ENCODE measurements around the gene GRIP1.

Gene GRIP1, protein sequence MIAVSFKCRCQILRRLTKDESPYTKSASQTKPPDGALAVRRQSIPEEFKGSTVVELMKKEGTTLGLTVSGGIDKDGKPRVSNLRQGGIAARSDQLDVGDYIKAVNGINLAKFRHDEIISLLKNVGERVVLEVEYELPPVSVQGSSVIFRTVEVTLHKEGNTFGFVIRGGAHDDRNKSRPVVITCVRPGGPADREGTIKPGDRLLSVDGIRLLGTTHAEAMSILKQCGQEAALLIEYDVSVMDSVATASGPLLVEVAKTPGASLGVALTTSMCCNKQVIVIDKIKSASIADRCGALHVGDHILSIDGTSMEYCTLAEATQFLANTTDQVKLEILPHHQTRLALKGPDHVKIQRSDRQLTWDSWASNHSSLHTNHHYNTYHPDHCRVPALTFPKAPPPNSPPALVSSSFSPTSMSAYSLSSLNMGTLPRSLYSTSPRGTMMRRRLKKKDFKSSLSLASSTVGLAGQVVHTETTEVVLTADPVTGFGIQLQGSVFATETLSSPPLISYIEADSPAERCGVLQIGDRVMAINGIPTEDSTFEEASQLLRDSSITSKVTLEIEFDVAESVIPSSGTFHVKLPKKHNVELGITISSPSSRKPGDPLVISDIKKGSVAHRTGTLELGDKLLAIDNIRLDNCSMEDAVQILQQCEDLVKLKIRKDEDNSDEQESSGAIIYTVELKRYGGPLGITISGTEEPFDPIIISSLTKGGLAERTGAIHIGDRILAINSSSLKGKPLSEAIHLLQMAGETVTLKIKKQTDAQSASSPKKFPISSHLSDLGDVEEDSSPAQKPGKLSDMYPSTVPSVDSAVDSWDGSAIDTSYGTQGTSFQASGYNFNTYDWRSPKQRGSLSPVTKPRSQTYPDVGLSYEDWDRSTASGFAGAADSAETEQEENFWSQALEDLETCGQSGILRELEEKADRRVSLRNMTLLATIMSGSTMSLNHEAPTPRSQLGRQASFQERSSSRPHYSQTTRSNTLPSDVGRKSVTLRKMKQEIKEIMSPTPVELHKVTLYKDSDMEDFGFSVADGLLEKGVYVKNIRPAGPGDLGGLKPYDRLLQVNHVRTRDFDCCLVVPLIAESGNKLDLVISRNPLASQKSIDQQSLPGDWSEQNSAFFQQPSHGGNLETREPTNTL

DNA sequence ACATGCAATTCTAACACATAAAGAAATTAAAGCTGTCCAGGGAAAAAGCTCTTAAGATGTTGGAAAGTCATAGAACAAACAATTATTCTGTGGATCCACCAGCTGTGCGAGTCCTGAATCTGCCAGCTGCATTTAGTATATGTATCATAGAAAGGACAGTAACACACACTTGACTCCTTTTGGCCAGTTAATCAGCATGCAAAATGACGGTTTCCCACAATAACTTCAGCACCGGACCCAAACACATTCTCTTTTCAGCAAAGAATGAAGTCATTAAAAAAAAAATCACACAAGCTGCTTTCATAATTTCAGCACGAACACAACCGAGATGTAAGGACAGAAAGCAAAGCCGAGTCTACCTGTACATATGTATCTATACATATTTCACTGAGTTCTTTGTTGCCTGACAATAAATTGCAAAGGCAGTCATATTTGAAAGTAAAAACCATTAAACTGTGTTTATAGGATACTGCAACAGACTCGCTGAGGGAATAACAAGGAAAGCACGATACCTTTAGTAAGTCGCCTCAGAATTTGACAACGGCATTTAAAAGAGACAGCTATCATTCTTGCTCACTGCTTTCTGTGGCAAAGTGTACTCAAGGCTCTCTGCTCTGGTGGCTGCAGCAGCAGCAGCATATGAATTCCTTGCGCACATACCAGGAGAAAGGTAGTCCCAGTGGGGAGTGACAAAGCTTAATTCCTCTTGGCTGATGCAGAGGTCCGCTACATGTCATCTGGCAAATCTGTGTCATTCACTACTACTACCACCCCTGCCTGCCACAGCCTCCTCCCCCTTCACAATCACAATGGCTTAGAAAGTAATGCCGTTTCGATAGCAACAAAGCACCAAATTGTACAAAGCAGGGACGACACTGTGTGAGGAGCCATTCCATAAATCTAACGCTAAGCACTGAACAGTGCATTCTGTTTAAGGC is at the start of gene GRIP1:
GRIP1 (minus strand) TSS at position 739 of the 938 bp plus-strand sequence; CDS start at position 567, 172 bp downstream.
- DNase-seq, result no peak
- in situ Hi-C loops (cut with MboI; ENCODE audit: low pct_unique_long_range_greater_than_20kb, low sequenced_read_pairs), result no loop called here

DNA sequence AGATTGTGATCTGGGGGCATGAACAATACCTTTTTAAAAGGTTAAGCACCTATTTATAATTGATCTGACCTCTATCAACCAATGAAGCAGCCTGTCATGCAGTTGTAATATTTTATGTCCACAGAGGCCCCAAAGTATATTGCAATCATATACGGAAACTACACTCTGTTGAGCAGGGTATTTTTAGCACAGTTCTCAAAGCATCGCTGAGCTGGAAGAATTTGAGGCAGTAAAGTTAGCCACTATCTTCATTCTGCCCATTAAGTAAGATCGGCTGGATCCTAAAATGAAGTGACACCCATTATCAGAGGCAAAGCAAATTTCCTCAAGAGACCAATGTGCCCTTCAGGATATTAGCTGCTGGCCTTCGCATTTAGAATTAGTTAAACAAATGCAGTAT is 47.7 kb upstream of the GRIP1 start:
- in situ Hi-C loops (cut with MboI; ENCODE audit: low pct_unique_long_range_greater_than_20kb, low sequenced_read_pairs), result no loop called here
- DNase-seq, result no peak

DNA sequence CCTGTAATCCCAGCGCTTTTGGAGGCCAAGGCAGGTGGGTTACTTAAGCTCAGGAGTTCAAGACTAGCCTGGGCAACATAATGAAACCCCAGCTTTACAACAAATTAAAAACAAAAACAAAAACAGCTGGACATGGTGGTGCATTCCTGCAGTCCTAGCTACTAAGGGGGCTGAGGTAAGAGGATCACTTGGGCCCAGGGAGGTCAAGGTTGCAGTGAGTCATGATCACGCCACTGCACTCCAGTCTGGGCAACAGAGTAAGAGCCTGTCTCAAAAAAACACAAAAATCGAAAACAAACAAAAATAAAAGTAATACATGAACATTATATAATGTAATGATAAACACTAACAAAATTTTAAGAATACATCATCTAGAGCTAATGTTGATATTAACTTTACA is 46.2 kb upstream of the GRIP1 start:
- in situ Hi-C loops (cut with MboI; ENCODE audit: low pct_unique_long_range_greater_than_20kb, low sequenced_read_pairs), result no loop called here
- no peak for DNase-seq

DNA sequence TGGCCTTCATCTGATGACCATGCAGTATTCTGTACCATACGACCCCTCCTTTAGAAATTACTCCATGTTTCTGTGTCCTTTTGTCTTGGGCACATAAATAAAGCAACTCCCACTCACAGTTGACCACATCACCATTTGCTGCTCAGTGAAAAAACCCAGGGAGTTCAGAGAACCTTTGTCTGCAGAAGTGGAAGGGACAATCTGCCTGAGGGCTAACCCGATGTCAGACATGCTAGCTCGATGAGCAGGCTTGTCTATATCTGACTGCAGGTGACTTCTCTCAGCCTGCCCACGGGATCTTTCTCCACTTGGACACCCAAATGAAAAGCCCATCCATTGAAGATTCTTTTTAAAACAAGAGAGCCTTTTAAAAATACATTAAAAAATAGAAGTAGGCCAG is 45.7 kb upstream of the GRIP1 start:
- DNase-seq, result no peak
- in situ Hi-C loops (cut with MboI; ENCODE audit: low pct_unique_long_range_greater_than_20kb, low sequenced_read_pairs), result no loop called here

DNA sequence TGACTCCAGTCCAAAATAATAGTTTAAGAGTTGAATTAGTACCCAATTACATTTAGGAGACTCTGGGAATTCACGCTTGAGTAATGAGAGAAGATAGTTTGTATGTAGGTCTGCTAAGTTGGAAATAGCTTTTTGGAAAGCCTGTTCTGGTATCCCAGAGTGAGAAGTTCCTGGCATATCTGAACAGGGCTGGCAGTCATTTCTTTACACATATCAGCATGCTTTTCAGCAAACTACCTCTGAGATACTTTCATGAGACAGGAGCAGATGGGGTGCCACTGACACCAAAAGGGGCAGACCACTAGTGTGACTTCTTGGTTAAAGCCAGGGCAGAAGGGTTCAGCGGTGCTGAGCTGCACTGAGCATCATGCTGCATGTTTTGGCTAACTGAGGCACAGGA is 45.1 kb upstream of the GRIP1 start:
- DNase-seq, result no peak
- in situ Hi-C loops (cut with MboI; ENCODE audit: low pct_unique_long_range_greater_than_20kb, low sequenced_read_pairs), result no loop called here

DNA sequence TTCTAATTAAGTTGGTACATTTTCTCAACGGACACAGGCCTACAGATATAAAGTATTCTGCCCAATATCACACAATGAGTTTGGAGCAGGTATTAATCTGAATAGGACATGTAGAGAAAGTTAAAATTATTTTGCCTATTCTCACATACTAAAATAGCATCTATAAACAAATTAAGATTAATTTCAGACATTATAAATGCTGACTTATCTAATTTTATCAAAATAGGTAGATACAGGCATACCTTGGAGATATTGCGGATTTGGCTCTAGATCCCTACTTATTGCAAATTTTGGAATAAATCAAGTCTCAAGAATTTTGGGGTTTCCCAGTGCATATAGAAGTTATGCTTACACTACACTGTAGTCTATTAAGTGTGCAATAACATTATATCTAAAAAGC is 41.0 kb upstream of the GRIP1 start:
- in situ Hi-C loops (cut with MboI; ENCODE audit: low pct_unique_long_range_greater_than_20kb, low sequenced_read_pairs), result no loop called here
- no peak for DNase-seq

DNA sequence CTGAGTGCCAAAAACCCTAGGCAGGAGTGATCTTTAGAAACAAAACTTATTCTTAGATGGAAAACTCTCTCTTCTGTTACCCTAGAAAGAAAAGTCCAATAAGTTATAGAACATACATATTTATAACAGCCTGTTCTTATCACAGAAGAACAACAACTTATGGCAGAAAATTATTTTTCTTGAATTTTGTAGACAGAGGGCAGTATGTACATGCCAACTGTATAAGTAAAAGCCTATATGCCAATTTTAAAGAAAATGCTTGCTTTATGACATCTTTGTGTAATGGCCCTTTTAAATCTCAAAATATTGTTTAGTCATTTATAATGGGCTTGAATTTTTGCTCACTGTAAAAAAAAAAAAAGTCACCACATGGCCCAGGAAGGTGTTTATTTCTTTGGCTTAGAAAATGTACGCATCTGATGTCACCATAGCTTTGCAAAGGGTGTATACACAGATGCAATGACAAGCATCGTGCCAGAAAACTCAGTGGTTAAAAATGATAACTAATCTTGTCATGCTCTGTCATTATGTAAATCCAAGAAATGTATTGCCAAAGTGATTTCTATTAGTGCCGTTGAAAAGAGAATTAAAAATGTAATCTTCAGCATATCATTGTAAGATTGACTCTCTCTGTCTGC is 38.3 kb upstream of the GRIP1 start:
- no peak for DNase-seq
- in situ Hi-C loops (cut with MboI; ENCODE audit: low pct_unique_long_range_greater_than_20kb, low sequenced_read_pairs), result no loop called here

DNA sequence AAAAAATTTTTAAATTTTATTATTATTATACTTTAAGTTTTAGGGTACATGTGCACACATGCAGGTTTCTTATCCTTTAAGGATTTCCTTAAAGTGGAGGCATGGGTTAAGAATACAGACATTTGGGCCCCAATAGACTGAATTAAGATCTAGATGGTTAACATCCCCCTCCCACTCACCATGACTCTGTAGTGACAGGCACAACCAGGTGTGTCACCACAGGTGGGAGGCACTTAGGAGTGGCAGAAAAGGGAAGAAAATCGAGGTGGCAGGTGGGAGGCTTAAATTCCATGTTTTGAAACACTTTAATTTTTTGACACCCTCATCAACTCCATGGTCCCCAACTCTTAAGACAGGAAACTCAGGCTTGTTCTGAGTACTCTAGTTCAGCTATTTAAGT is 37.6 kb upstream of the GRIP1 start:
- in situ Hi-C loops (cut with MboI; ENCODE audit: low pct_unique_long_range_greater_than_20kb, low sequenced_read_pairs), result no loop called here
- no peak for DNase-seq

DNA sequence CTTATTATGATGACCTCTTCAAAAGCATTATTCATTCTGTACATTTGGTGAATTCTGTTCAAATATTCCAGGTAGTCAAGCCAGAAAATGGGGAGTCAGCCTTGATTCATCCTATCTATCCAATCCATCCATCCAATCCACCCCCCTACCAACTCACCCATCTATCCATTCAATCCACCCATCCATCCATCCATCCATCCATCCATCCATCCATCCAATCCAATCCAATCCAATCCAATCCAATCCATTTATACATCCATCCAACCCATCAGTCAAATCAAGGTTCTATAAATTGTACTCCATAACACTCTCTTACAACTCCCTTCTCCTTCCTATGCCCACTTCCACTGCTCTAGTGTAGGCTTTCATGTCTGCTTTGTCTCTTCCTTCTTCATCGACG is 35.8 kb upstream of the GRIP1 start:
- DNase-seq, result no peak
- in situ Hi-C loops (cut with MboI; ENCODE audit: low pct_unique_long_range_greater_than_20kb, low sequenced_read_pairs), result no loop called here

DNA sequence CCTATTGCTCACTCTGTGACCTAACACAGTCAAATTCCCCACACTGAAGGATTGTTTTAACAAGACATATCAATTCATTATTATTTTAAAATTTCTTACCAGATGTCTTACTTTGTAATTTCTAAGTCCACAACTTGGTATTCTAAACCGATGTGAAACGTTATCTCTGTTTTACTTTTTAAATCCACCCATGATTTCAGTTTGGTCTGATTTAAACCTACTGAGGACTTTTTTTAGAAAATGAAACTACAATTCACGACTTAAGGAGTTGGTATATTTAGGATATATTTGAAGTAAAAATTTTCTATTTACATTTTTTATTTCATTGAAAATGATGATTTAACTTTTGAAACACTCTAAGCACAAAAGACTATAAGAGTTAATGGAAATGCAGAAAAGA is 35.1 kb upstream of the GRIP1 start:
- in situ Hi-C loops (cut with MboI; ENCODE audit: low pct_unique_long_range_greater_than_20kb, low sequenced_read_pairs), result no loop called here

DNA sequence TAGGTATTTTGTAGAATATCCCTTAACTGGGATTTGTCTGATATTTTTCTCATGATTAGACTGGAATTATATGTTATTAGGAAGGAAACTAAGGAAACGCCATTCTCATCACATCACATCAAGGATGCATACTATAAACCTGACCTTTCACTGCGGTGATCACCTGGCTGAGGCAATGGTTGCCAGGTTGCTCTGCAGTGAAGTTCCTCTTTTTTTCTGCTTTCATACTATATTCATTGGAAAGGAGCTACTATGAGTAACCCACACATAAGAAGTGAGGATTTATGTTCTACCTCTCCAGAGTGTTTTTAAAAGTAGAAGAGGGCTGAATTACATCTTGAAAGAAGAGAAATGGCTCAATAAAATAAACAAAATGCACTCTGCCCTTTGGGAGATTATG is 31.0 kb upstream of the GRIP1 start:
- no peak for DNase-seq
- in situ Hi-C loops (cut with MboI; ENCODE audit: low pct_unique_long_range_greater_than_20kb, low sequenced_read_pairs), result no loop called here

More for the DNA sequence above, 35.1 kb upstream of the GRIP1 start:
- DNase-seq, result no peak

DNA sequence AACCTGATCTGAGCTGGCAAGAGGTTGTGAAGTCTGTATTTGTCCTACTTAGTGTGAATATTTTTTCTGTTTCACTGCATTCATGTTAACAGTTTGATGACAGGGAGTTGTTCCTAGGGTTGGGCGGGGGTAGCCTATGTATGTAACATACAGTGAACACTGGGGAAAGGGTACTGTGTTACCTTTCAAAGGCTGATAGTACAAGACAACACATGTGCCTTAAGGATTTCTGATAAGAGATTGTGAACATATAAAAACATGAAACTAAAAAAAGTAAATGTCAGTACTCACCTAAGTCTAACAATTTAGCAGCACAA is 30.5 kb upstream of the GRIP1 start:
- in situ Hi-C loops (cut with MboI; ENCODE audit: low pct_unique_long_range_greater_than_20kb, low sequenced_read_pairs), result no loop called here
- DNase-seq, result no peak

DNA sequence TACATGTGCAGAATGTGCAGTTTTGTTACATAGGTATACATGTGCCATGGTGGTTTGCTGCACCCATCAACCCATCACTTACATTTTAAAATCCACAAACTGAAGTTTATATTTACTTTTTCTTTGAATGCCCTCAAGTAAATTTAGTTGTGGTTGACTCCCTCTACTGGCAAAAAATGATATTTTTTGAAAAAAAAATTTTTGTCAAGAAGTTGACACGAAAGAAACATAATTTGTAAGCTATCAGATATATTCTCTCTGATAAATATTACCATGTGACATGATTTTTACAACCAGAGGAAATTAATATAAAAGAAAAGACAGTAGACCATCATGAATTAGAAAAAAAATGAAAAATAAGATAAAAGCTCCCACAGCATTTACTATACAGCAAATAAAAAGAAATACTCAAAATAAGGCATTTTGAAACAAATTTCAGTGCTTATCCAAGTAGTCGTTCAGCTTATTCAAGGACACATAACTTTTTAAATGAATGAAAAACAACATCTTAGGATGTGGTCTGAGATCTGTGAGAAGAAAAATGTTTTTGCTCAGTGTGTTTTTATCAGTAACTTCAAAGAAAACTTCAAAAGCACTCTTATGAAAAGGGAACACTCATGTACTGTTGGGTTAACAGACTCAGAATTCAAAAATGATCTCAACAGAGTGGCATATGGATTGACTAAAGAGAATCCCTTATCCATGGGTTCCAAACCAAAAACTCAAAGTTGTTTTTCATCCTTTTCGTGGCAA is 30.0 kb upstream of the GRIP1 start:
- in situ Hi-C loops (cut with MboI; ENCODE audit: low pct_unique_long_range_greater_than_20kb, low sequenced_read_pairs), result no loop called here
- DNase-seq, result peak; percentile 49

DNA sequence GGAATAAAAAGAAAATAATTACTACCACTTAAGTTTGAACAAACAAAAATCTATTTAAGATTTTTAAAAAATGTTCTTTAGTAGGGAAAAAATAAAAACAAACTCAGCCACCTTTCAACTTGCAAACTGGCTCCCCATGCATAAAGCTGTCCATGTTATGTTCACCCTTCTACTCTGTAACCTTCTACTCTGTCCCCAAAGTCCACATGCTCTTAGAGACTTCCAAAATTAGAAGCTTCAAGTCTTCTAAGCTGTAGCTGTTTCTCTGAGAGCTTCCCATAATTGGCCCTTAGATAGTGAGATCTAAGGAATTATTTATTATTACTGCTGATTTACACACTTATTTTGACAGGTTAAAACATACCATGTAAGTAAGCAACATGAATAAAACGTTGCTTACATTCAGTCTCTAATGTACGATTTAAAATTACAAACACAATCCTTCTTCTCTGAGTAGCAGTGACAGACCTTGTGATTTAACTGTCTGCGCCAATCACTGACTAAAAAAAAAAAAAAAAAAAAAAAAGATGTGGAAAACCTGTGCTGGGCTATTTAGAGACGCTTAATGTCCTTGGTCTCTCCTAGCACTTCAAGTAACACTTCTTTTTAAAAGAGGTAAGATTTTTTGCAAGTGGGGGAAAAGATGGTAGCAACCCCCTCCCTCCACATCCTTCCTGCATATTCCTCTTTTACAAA is 28.3 kb upstream of the GRIP1 start:
- no peak for DNase-seq
- in situ Hi-C loops (cut with MboI; ENCODE audit: low pct_unique_long_range_greater_than_20kb, low sequenced_read_pairs), result no loop called here

DNA sequence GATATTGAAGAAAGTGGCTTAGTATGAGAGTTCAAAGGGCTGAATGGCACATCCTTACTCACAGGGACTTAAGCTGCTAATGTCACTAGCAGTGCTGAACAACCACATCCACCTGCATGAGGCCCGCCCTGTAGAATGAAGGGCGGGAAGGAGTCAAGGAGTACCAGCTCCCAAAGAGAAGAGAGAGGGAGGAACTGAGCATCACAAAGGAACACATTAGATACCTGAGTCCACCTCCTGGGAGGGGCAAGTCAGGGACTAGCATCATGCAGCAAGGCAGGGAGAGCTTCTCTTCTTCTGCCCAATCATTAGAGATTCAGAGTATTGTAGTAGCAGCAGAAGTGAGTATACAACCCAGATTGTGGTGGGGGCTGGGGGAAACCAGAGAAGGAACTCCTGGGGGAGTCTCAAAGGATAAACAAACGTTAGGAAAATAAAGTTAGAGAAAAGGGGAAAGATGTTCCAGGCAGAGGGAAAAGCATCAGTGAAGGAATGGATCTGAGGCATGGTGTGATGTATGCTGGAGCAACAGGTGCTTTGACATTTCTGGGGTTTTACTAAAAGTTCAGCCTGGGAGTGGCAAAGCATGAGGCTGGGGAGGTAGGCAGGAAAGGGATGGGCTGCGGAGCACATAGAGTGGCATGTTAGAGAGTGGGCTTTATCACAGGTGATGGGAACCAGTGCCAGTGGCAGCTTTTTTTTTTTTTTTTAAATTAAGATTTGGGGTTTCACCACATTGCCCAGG is 21.0 kb upstream of the GRIP1 start:
- in situ Hi-C loops (cut with MboI; ENCODE audit: low pct_unique_long_range_greater_than_20kb, low sequenced_read_pairs), result no loop called here
- DNase-seq, result no peak

DNA sequence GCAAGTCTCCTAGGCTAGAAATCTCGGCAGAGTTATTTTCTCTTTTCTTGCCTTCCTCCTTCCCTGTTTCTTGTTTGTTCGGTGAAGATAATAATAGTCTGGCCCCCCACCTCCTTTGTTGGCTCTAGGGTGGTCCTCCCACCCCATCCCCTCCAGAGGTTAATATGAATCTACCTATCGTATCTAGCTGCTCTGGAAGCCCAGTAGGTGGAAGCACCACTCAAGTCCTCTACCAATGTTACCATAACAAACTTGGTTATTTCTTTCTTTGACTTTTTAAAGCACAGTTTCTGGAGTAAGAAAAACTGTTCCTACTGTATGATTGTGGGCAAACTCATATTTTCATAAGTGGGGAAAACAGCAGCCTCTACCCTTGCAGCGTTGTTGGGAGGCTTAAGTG is 19.7 kb upstream of the GRIP1 start:
- in situ Hi-C loops (cut with MboI; ENCODE audit: low pct_unique_long_range_greater_than_20kb, low sequenced_read_pairs), result no loop called here
- no peak for DNase-seq

DNA sequence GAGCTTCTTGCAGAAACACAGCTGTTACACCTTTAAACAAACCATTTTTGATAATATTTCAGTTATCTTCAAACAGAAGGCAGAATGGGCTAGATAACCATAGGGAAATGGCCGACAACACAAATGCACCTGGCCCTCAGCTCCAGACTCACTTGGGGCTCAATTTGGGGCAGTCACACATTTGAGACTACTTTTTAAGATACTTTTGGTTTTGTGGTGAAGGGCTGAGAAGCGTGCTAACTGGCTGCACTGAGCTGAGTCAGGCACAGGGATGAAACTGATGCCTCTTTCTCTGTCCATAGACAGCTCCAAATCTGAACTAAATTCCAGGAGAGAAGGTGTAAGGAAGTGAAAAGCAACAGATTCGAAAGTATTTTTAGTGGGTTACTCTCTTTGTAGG is 18.5 kb upstream of the GRIP1 start:
- no peak for DNase-seq
- in situ Hi-C loops (cut with MboI; ENCODE audit: low pct_unique_long_range_greater_than_20kb, low sequenced_read_pairs), result no loop called here

Measured in KBM-7 (cell line).